Gastroesophageal sphincter (tissue), 4 donors: Measurements from ENCODE around the gene TMX4. TPM values are rescaled to one million over a fixed set of nuclear protein-coding genes. Genes with fewer than 3 reads are reported as not detected.

Source experiments
- ATAC-seq: fragments of 150-250 bp; one replicate; pipeline ENCODE4 v1.9.1; 2016; ENCODE audit warnings: mild to moderate bottlenecking, moderate library complexity
- H3K27ac ChIP-seq, 4 donors: fragments of 200-600 bp; sonication (generic) in 3 of 4; 1 replicate in 3 of 4; 2 replicates in 1 of 4; pipeline ENCODE4 v1.5.1; 2016 to 2019
- H3K27me3 ChIP-seq: fragments of 200-600 bp; sonication (generic); one replicate; pipeline ENCODE4 v1.5.1; 2019
- H3K36me3 ChIP-seq, 2 donors: fragments of 200-600 bp; sonication (generic); one replicate each; pipeline ENCODE4 v1.5.1; 2019; ENCODE audit warnings: control low read depth in 1 of 2
- H3K4me1 ChIP-seq, 3 donors: fragments of 200-600 bp; sonication (generic); 1 replicate in 2 of 3; 2 replicates in 1 of 3; pipeline ENCODE4 v1.5.1; 2016 to 2019; ENCODE audit warnings: control low read depth in 2 of 3
- H3K4me3 ChIP-seq, 2 donors: fragments of 200-600 bp; sonication (generic); one replicate each; pipeline ENCODE4 v1.5.1; 2019; ENCODE audit warnings: mild to moderate bottlenecking in 1 of 2, moderate library complexity in 1 of 2
- H3K9me3 ChIP-seq, 3 donors: fragments of 200-600 bp; sonication (generic); one replicate each; pipeline ENCODE4 v1.5.1; 2017 to 2019; ENCODE audit warnings: control low read depth in 2 of 3
- EP300 ChIP-seq: sonication (generic); formaldehyde crosslinking; IDR thresholded peaks from one replicate; pipeline ENCODE4 v1.6.1; 2017; ENCODE audit warnings: antibody characterized with exemption, mild to moderate bottlenecking
- POLR2A ChIP-seq, 2 donors: fragments of 450-650 bp; IDR thresholded peaks; one replicate each; pipeline ENCODE4 v1.6.1; 2017; ENCODE audit warnings: antibody characterized with exemption in 2 of 2, mild to moderate bottlenecking in 2 of 2, moderate library complexity in 1 of 2
- POLR2AphosphoS5 ChIP-seq: sonication (generic); formaldehyde crosslinking; IDR thresholded peaks from one replicate; pipeline ENCODE4 v1.6.1; 2017; ENCODE audit warnings: antibody characterized with exemption
- WGBS, 2 donors: methylation state at CpG; one replicate each; pipeline ENCODE4 v1.1.5; 2018; ENCODE audit warnings: low coverage in 1 of 2; 5-methylcytosine and 5-hydroxymethylcytosine counted together
- total RNA-seq, 4 donors: library from RNA; depleted of rRNA; stranded (reverse); fragments of >200 nt; gene quantifications; one replicate each; pipeline ENCODE4 v1.1.0, GENCODE V29; 2016
- TF ChIP-seq, protein P1 (sequence below), 4 experiments: fragments of 200-600 bp in 2 of 4; fragments of 450-650 bp in 2 of 4; sonication (generic) in 1 of 4; IDR thresholded peaks; one replicate each; pipeline ENCODE4 v1.5.1; 2017 to 2019; ENCODE audit warnings: antibody characterized with exemption in 4 of 4, mild to moderate bottlenecking in 2 of 4, moderate library complexity in 2 of 4

The TMX4 gene
- total RNA-seq, 4 donors from 2014 or later, result 44.7 to 76.1 (median 61.2) TPM

DNA sequence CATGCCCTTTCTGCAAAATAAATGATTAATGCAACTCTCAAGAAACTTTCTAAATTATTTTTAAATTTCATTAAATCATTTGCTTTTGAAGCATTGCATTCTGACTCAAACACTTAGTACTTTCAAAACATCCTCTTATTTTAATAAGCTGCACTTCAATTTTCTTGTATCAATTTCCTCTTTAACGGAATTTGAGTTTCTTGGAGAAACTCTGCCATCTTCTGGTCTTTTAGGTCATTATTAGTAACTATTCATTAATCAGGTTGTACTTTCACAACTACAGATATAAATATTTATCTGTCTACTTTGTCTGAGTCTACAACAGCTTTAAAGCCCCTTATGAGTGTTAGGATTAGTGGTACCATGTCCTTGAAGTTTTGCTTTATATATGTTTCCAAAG is 30.2 kb downstream of the TMX4 start:
- H3K4me1 ChIP-seq, result no peaks in the 10 kb centered on the region
- no peak overlapping the region for H3K27ac ChIP-seq
- WGBS, 2 donors, result 36 to 38% methylated on average over 1 of the region's 1 CpG
- peaks cover 0 to 13% (median 0%) of the 10 kb centered on the region in 3 donors for H3K9me3 ChIP-seq
- no peak for TF ChIP-seq POLR2A (IDR thresholded peaks at IDR 0.05)
- no peak for TF ChIP-seq EP300
- no peak for TF ChIP-seq POLR2AphosphoS5
- TF ChIP-seq, protein P1, sequence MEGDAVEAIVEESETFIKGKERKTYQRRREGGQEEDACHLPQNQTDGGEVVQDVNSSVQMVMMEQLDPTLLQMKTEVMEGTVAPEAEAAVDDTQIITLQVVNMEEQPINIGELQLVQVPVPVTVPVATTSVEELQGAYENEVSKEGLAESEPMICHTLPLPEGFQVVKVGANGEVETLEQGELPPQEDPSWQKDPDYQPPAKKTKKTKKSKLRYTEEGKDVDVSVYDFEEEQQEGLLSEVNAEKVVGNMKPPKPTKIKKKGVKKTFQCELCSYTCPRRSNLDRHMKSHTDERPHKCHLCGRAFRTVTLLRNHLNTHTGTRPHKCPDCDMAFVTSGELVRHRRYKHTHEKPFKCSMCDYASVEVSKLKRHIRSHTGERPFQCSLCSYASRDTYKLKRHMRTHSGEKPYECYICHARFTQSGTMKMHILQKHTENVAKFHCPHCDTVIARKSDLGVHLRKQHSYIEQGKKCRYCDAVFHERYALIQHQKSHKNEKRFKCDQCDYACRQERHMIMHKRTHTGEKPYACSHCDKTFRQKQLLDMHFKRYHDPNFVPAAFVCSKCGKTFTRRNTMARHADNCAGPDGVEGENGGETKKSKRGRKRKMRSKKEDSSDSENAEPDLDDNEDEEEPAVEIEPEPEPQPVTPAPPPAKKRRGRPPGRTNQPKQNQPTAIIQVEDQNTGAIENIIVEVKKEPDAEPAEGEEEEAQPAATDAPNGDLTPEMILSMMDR (IDR thresholded peaks at IDR 0.05), result no peak
- H3K27me3 ChIP-seq, result no peaks in the 10 kb centered on the region
- no peak for ATAC-seq
- no peak overlapping the region for H3K4me3 ChIP-seq
- H3K36me3 ChIP-seq, result peaks cover 0 to 59% of the 10 kb centered on the region in 2 donors

DNA sequence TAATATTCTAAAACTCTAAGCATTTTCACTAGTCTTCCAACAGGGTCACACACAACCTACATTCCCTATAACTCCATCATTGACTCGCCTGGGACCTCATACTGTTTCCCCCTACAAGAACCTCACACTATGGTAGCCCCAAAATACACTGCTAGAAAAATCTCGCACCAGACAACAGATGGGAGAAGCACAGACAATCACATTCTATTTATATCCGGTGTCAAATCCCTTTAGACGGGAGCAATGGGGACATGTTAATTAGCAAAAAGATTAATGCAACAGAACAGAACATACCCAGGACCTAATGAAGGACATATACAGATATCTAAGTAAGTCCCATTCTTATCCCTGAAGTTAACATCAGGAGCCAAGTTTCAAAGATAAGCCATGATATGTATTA is 33.6 kb downstream of the TMX4 start:
- H3K27me3 ChIP-seq, result no peaks in the 10 kb centered on the region
- 88 to 92% methylated on average over 4 of the region's 4 CpGs for WGBS, 2 donors
- no peak overlapping the region for H3K4me3 ChIP-seq
- H3K9me3 ChIP-seq, result no peaks in the 10 kb centered on the region
- H3K36me3 ChIP-seq, result peaks cover 0 to 63% of the 10 kb centered on the region in 2 donors
- ATAC-seq, result no peak
- peaks cover 0 to under 1% (median 0%) of the 10 kb centered on the region in 3 donors for H3K4me1 ChIP-seq
- H3K27ac ChIP-seq, result no peak overlapping the region
- TF ChIP-seq, protein P1 (IDR thresholded peaks at IDR 0.05), result no peak
- TF ChIP-seq EP300, result no peak
- no peak for TF ChIP-seq POLR2AphosphoS5
- TF ChIP-seq POLR2A (IDR thresholded peaks at IDR 0.05), result no peak

DNA sequence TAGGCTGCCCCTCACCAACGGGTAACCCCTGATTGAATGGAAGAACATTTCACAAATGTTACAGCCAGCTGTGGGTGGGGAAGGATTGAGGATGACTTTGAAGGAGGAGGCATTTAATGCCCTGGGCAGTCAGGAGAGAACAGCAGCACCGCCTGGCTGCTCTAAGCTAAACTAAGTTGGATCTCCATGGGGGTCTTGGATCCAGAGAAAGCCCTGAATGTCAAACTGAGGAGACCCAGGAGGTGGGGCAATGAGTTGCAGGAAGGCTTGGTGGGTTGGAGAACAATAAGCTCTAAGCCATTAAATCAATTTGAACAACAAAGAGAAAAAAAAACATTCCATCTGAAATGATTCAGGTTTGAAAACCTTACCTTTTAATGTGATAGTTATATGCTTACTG is 35.4 kb downstream of the TMX4 start:
- no peak overlapping the region for H3K27ac ChIP-seq
- no peak for ATAC-seq
- H3K4me3 ChIP-seq, result no peak overlapping the region
- TF ChIP-seq POLR2A (IDR thresholded peaks at IDR 0.05) (no peak), EP300 (no peak), POLR2AphosphoS5 (no peak)
- TF ChIP-seq, protein P1 (IDR thresholded peaks at IDR 0.05), result no peak
- no peaks in the 10 kb centered on the region for H3K9me3 ChIP-seq
- H3K36me3 ChIP-seq, result peaks cover 0 to 64% of the 10 kb centered on the region in 2 donors
- 94 to 96% methylated on average over 2 of the region's 2 CpGs for WGBS, 2 donors
- peaks cover 0 to 3% (median 0%) of the 10 kb centered on the region in 3 donors for H3K4me1 ChIP-seq
- no peaks in the 10 kb centered on the region for H3K27me3 ChIP-seq

DNA sequence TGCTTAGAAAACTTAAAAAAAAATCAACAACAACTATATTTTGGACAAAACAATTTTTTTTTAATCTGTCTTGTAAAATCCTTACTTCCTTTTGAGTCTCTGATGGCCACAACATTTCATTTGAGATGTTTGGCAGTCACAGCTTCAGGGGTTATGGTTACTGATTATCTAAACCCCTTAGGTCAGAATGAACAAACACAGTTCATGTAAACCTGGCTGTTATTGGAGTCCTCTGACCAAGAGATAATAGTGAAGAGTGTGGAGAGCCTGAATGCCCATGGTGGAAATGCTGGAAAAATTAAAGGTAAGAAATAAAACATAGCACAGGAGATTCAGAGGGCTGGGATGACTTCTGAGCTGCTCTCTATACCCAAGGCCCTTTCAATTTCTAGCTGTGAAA is 38.2 kb downstream of the TMX4 start:
- TF ChIP-seq, protein P1 (IDR thresholded peaks at IDR 0.05), result no peak
- no peak for TF ChIP-seq POLR2AphosphoS5
- TF ChIP-seq POLR2A (IDR thresholded peaks at IDR 0.05), result no peak
- TF ChIP-seq EP300, result no peak
- peaks cover 0 to 3% (median 0%) of the 10 kb centered on the region in 3 donors for H3K4me1 ChIP-seq
- ATAC-seq, result no peak
- H3K27me3 ChIP-seq, result no peaks in the 10 kb centered on the region
- H3K9me3 ChIP-seq, result no peaks in the 10 kb centered on the region
- peaks cover 0 to 75% of the 10 kb centered on the region in 2 donors for H3K36me3 ChIP-seq
- H3K27ac ChIP-seq, result no peak overlapping the region
- H3K4me3 ChIP-seq, result no peak overlapping the region

DNA sequence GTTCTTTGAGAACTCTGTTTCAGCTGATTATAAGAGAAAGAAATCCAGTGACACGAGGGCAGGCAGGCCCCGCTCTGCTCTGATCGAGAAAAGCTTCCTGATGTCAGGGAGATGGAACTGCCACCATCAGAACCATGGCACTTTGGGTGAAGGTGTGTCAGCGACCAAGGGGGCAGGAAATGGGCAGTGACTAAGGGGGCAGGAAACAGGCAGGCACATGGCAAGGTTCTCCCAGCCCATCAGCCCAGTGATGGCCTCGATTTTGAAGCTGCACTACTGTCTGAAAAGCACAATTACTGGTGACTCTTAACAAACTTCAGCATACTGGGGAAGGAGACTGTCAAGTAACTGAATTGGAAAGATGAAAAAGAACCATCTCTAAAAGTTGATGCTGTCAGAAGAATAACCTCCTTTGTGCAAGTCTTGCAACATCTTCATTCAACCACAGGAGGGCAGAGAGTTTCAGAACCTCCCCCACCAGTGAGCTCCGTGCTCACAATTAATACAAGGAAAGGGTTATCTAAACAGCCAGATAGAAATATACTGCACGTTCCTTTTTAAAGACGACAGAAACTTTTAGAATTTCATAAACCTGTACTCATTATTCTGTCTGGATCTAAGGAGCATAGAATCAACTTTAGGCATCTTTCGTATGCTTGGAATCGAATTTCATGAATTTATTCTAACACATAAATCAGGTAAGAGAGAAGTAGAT is 39.1 kb downstream of the TMX4 start:
- no peak overlapping the region for H3K4me3 ChIP-seq

More for the DNA sequence above, 39.1 kb downstream of the TMX4 start:
- TF ChIP-seq, protein P1 (IDR thresholded peaks at IDR 0.05), result peak; percentile 25 to 56 (median 47)
- TF ChIP-seq POLR2A (IDR thresholded peaks at IDR 0.05), result no peak
- 58 to 62% methylated on average over 8 to 10 of the region's 10 CpGs for WGBS, 2 donors
- Histone ChIP-seq H3K27ac (no peak overlapping the region), H3K36me3 (peaks cover 0 to 67% of the 10 kb centered on the region in 2 donors), H3K9me3 (no peaks in the 10 kb centered on the region), H3K4me1 (peaks cover 0 to 3% (median 0%) of the 10 kb centered on the region in 3 donors), H3K27me3 (no peaks in the 10 kb centered on the region)
- ATAC-seq, result no peak
